ENCODE measurements around the gene CHD9.

DNA sequence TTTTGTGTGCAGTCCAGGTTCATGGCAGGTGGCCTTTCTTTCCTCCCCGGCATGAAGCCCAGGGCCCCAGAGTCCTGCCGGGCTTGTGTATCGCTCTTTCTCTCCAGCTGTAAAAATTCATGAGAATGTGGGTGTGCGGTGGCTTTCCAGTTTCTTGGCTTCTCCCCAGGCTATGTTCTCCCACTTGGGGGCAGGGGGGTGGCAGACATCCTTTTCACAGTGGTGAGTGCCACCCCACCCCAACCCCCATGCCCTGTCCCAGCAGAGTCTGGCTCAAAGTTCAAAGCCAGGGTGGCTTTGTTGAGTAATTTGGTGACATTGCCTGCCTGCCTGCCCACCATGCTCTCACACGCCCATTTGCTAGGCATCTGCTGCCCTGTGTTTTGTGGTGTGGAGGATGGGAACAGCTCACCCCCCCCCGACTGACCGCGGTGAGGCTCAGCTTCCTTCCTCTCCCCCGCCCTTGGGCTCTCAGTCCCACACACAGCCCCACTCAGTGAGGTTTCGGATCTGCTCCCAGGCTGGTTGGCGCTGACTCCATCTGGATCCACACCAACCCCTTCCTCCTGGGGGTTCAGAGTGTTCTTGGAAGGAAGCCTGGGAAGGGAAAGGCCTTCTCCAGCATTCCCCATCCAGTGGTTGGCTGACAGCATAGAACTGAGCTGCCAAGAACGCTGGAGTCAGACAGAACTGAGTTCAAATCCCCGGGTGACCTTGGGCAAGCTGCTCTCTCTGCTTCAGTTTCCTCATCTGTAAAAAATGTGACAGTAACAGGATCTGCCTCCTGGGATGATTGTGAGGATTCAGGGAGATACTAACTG lies 36.0 kb downstream of the CHD9 start:
- TF ChIP-seq, protein P1, sequence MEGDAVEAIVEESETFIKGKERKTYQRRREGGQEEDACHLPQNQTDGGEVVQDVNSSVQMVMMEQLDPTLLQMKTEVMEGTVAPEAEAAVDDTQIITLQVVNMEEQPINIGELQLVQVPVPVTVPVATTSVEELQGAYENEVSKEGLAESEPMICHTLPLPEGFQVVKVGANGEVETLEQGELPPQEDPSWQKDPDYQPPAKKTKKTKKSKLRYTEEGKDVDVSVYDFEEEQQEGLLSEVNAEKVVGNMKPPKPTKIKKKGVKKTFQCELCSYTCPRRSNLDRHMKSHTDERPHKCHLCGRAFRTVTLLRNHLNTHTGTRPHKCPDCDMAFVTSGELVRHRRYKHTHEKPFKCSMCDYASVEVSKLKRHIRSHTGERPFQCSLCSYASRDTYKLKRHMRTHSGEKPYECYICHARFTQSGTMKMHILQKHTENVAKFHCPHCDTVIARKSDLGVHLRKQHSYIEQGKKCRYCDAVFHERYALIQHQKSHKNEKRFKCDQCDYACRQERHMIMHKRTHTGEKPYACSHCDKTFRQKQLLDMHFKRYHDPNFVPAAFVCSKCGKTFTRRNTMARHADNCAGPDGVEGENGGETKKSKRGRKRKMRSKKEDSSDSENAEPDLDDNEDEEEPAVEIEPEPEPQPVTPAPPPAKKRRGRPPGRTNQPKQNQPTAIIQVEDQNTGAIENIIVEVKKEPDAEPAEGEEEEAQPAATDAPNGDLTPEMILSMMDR (IDR thresholded peaks at IDR 0.05) = no peak
- TF ChIP-seq POLR2A (IDR thresholded peaks at IDR 0.05) = no peak

All from prostate gland (tissue), 2 donors.